Right lobe of liver (tissue), 6 donors: ENCODE results near the gene EME2. TPM values are rescaled to one million over a fixed set of nuclear protein-coding genes. Genes with fewer than 3 reads are reported as not detected.

Experiments used
- ATAC-seq, 4 donors: fragments of 200-7000 bp; cut with Tn5 transposase; one replicate each; pipeline ENCODE4 v1.9.1; 2020; ENCODE audit warnings: mild to moderate bottlenecking in 4 of 4, moderate library complexity in 4 of 4
- DNase-seq, 3 donors: peaks; one replicate each; pipeline ENCODE4 v3.0.0-alpha.2; 2020
- H3K27ac ChIP-seq, 3 donors: fragments of 200-600 bp; one replicate each; pipeline ENCODE4 v1.8.0; 2022
- H3K27me3 ChIP-seq, 2 donors: fragments of 200-600 bp; one replicate each; pipeline ENCODE4 v1.8.0; 2022
- H3K36me3 ChIP-seq, 4 donors: fragments of 200-600 bp; sonication (generic) in 1 of 4; one replicate each; pipeline versions ENCODE4 v1.5.1 to v1.8.0; 2017 to 2022; ENCODE audit warnings: control low read depth in 1 of 4
- H3K4me1 ChIP-seq, 4 donors: fragments of 200-600 bp; sonication (generic) in 1 of 4; one replicate each; pipeline versions ENCODE4 v1.5.1 to v1.8.0; 2017 to 2022; ENCODE audit warnings: control low read depth in 1 of 4
- H3K4me3 ChIP-seq, 3 donors: fragments of 200-600 bp; one replicate each; pipeline ENCODE4 v1.8.0; 2022
- H3K9me3 ChIP-seq, 4 donors: fragments of 200-600 bp; sonication (generic) in 1 of 4; one replicate each; pipeline versions ENCODE4 v1.5.1 to v1.8.0; 2017 to 2022; ENCODE audit warnings: control low read depth in 1 of 4
- CTCF ChIP-seq, 4 donors: fragments of 200-600 bp in 3 of 4; fragments of 450-650 bp in 1 of 4; IDR thresholded peaks; one replicate each; pipeline versions ENCODE4 v1.5.1 to v1.8.0; 2016 to 2022; ENCODE audit warnings: antibody characterized with exemption in 4 of 4, mild to moderate bottlenecking in 2 of 4
- POLR2A ChIP-seq: fragments of 450-650 bp; IDR thresholded peaks from one replicate; pipeline ENCODE4 v1.6.1; 2017; ENCODE audit warnings: antibody characterized with exemption, mild to moderate bottlenecking
- WGBS: methylation state at CpG from one replicate; pipeline ENCODE4 v1.1.6; 2018; ENCODE audit warnings: low coverage, low lambda C conversion rate; ENCODE audit not compliant: insufficient coverage; ENCODE audit errors: missing lambda C conversion rate; 5-methylcytosine and 5-hydroxymethylcytosine counted together
- intact Hi-C, 2 donors: fragments of 100-400 bp; cut with DNase I; formaldehyde crosslinking; loops; one replicate each; pipeline versions ENCODE4 v1.11.2 to v1.14.1; 2022
- total RNA-seq, 6 experiments: library from RNA; depleted of rRNA in 2 of 6; stranded (reverse); fragments of >200 nt in 2 of 6; fragmentation: NEBNext Ultra II Directional in 3 of 6; extraction: Animal tissue kit (Norgen Biotek cat#: 25700) in 3 of 6; gene quantifications; one replicate each; pipeline versions ENCODE4 v1.1.0 to v1.2.4, GENCODE V29; 2016 to 2023
- donor health status: DM: no; HTN: yes; CAD: no.
- donor health status: DM: no; HTN: no; CAD: no.
- donor health status: DM: no; HTN: no; CAD: no.
- donor health status: DM: no; HTN: yes; CAD: no.
- donor health status: DM: no; HTN: yes; CAD: no.

The EME2 gene
- total RNA-seq, 6 experiments from 2014 or later, result 3.8 to 11.1 (median 5.0) TPM

GRCh38 chr16:1788095-1788707 lies 15.6 kb downstream of the EME2 start:
- H3K4me1 ChIP-seq, result peaks cover 0 to 25% (median 9%) of the 10 kb centered on the region in 4 donors
- DNase-seq (peak in 1 of 3 donors; percentile 20), ATAC-seq (no peak)
- H3K36me3 ChIP-seq, result peaks cover 0 to 14% (median 7%) of the 10 kb centered on the region in 4 donors
- intact Hi-C loops, result no loop called here
- no peak for TF ChIP-seq CTCF (IDR thresholded peaks at IDR 0.05)
- TF ChIP-seq POLR2A, result no peak
- WGBS, result no CpG with 5 or more reads among the region's 38 CpGs
- H3K27ac ChIP-seq, result no peak overlapping the region
- no peaks in the 10 kb centered on the region for H3K27me3 ChIP-seq
- no peaks in the 10 kb centered on the region for H3K9me3 ChIP-seq
- no peak overlapping the region for H3K4me3 ChIP-seq

GRCh38 chr16:1788708-1789100 lies 16.1 kb downstream of the EME2 start:
- DNase-seq (no peak), ATAC-seq (no peak)
- TF ChIP-seq POLR2A (no peak), CTCF (IDR thresholded peaks at IDR 0.05) (no peak)
- H3K4me1 ChIP-seq, result peaks cover 0 to 25% (median 9%) of the 10 kb centered on the region in 4 donors
- intact Hi-C loops, result no loop called here
- H3K27ac ChIP-seq, result no peak overlapping the region
- H3K9me3 ChIP-seq, result no peaks in the 10 kb centered on the region
- peaks cover 0 to 14% (median 7%) of the 10 kb centered on the region in 4 donors for H3K36me3 ChIP-seq
- H3K4me3 ChIP-seq, result no peak overlapping the region
- no peaks in the 10 kb centered on the region for H3K27me3 ChIP-seq
- no CpG with 5 or more reads among the region's 19 CpGs for WGBS

- Histone ChIP-seq H3K36me3 (peaks cover 0 to 14% (median 7%) of the 10 kb centered on the region in 4 donors), H3K27me3 (no peaks in the 10 kb centered on the region), H3K4me1 (peaks cover 0 to 29% (median 6%) of the 10 kb centered on the region in 4 donors), H3K27ac (no peak overlapping the region), H3K4me3 (no peak overlapping the region), H3K9me3 (no peaks in the 10 kb centered on the region)
- ATAC-seq, result no peak
- WGBS, result 89% methylated on average over 3 of the region's 25 CpGs
- intact Hi-C loops, result no loop called here
- TF ChIP-seq CTCF (IDR thresholded peaks at IDR 0.05) (no peak), POLR2A (no peak)
- peak in 1 of 3 donors; percentile 48 for DNase-seq
These were observed 17.0 kb downstream of the EME2 start for GRCh38 chr16:1789643-1790045.

- 85% methylated on average over 13 of the region's 15 CpGs for WGBS
- DNase-seq (no peak), ATAC-seq (no peak)
- no peak for TF ChIP-seq POLR2A
- no peak for TF ChIP-seq CTCF (IDR thresholded peaks at IDR 0.05)
- intact Hi-C loops, result no loop called here
- peaks cover 0 to 14% (median 7%) of the 10 kb centered on the region in 4 donors for H3K36me3 ChIP-seq
- H3K9me3 ChIP-seq, result no peaks in the 10 kb centered on the region
- H3K4me1 ChIP-seq, result peaks cover 0 to 35% (median 6%) of the 10 kb centered on the region in 4 donors
- no peaks in the 10 kb centered on the region for H3K27me3 ChIP-seq
- H3K27ac ChIP-seq, result no peak overlapping the region
- H3K4me3 ChIP-seq, result no peak overlapping the region
These were observed 17.6 kb downstream of the EME2 start for GRCh38 chr16:1790261-1790610.
